Spleen (tissue), 7 donors: Measurements from ENCODE around the gene DMXL1.

Experiments
- POLR2A ChIP-seq, 3 donors: fragments of 450-650 bp; IDR thresholded peaks; one replicate each; pipeline ENCODE4 v1.5.1; 2017; ENCODE audit warnings: antibody characterized with exemption in 3 of 3, mild to moderate bottlenecking in 1 of 3
- TF ChIP-seq, protein P1 (sequence below), 11 experiments: fragments of 200-600 bp in 7 of 11; fragments of 450-650 bp in 4 of 11; sonication (generic) in 4 of 11; IDR thresholded peaks in 8 of 11; conservative IDR thresholded peaks in 3 of 11; 1 replicate in 7 of 11; 2 replicates in 4 of 11; pipeline versions ENCODE4 v1.4.0 to v1.8.0; 2016 to 2021; ENCODE audit warnings: antibody characterized with exemption in 11 of 11, inconsistent platforms in 4 of 11, mild to moderate bottlenecking in 1 of 11
- donor health status: DM: no; HTN: no; CAD: no; lungs with moderate emphysema.
- donor health status: DM: no; HTN: no; CAD: no.
- donor health status: DM: no; HTN: no; CAD: no.

DNA sequence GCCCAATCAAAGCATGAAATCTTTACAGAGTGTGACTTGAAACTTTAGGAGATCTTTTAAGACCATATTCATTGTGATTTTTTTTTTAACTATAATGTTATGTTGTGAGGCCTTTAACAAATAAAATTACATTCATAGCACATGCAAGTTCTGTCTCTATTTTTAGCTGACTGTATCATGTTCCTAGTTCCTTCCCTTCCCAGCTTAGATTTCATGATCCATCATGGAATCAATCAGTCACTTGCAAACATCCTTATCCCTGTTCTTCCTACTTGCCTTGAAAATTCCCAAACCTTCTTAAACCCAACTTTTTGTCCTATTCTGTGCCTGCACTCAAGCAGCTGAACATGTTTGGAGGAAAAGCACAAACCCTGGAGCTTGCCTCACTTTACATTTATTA, 141.8 kb downstream of the DMXL1 start:
- TF ChIP-seq, protein P1, sequence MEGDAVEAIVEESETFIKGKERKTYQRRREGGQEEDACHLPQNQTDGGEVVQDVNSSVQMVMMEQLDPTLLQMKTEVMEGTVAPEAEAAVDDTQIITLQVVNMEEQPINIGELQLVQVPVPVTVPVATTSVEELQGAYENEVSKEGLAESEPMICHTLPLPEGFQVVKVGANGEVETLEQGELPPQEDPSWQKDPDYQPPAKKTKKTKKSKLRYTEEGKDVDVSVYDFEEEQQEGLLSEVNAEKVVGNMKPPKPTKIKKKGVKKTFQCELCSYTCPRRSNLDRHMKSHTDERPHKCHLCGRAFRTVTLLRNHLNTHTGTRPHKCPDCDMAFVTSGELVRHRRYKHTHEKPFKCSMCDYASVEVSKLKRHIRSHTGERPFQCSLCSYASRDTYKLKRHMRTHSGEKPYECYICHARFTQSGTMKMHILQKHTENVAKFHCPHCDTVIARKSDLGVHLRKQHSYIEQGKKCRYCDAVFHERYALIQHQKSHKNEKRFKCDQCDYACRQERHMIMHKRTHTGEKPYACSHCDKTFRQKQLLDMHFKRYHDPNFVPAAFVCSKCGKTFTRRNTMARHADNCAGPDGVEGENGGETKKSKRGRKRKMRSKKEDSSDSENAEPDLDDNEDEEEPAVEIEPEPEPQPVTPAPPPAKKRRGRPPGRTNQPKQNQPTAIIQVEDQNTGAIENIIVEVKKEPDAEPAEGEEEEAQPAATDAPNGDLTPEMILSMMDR (IDR thresholded peaks at IDR 0.05 in 8 of 11, conservative IDR thresholded peaks at IDR 0.05 in 3 of 11): no peak
- TF ChIP-seq POLR2A (IDR thresholded peaks at IDR 0.05): no peak
